Measurements from ENCODE around the gene SRC.

Gene SRC

DNA sequence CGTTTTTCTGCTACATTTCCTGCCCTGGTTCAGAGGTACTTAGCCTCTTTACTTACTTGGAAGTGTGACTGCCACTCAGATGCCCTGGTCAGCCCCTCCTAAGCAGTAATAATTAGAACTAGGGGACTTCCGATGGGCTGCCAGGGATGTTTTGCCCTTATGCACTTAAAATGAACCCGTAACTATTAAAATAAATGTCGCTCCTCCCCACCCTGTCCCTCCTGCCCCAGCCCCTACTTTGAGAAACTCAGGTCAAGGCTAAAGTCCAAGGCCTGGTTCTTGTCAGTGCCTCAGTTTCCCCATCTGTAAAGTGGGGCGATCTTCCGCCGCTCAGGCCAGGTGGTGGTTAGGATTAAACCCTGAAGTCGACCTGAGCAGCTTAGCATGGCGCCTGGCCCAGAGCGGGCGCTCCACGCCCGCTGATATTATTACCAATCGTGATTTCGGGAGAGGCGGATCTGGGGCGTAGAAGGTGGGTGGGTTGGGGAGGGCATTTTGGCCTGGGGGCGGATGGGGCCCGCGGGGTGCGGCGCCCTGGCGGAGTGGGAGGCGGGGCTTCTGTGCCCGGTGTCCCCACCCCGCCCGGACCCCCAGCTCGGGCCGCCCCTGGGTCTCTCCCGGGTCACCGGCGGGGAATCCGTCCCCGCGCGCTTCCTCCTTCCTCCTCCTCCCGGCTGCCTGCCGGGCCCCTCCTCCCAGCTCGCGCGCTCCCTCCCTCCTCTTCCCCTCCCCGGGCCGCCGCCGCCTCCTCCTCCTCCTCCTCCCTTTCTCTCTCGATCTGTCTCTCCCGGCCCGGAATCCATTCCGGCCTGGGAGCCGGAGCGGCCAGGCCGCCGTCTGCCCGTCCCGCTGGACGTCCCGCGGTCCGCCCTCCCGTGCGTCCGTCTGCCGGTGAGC is at the start of gene SRC:
Gene SRC, plus strand, starts transcription at position 802 of the 897 bp plus-strand sequence. CDS start 38,014 bp downstream, outside the sequence.
- DNase-seq, result peak in 1 of 2 experiments; percentile 63

DNA sequence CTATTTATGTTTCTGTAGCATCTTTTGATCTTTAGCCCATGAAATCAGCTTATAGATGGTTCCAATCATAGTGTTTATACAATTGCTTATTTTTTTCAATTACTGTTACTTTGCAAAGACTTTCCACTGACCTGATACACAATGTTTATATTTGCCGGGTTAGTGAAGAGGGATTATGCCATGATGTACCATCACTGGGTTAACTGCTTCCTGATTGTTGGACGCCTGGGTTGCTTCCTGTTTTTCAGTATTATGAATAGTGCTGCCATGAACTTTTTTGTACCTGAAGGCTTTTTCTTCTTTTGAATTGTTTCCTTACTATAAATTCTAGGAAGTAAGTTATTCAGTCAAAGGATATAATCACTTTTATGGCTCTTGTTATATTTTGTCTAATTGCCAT is 49.6 kb upstream of the SRC start:
- DNase-seq, result no peak

DNA sequence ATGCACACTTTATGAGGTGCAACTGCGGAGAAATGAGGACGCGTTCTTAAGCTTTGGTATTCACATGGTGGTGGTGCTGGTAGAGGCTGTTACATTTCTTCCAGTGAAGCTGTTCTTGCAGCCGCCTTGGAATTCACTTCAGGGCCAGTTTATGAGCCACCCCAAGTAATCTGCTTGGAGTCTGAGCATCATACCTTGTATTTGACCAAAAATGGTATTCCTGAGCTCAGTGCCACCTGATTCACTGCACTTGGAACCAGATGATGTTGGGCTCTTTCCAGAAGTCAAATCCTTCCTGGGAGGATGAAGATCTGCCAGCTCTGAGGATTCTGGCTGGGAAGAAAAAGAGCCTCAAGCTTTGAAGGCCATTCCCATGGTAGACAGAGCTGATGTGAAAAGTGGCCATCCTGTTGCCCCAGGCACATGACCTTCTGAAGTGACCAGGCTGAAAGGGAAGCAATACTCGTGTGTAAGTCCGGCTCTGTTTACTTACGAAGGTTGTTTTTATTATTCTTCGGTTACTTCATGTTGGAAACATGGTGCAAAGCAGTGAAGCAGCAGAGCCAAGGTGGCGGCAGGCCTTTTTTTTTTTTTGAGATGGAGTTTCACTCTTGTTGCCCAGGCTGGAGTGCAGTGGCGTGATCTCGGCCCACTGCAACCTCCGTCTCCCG is 48.7 kb upstream of the SRC start:
- peak in 1 of 2 experiments; percentile 32 for DNase-seq

- DNase-seq, result no peak
Observed at GRCh38 chr20:37298190-37298939, 47.6 kb upstream of the SRC start.

- no peak for DNase-seq
Observed at GRCh38 chr20:37299718-37300528, 46.0 kb upstream of the SRC start.

DNA sequence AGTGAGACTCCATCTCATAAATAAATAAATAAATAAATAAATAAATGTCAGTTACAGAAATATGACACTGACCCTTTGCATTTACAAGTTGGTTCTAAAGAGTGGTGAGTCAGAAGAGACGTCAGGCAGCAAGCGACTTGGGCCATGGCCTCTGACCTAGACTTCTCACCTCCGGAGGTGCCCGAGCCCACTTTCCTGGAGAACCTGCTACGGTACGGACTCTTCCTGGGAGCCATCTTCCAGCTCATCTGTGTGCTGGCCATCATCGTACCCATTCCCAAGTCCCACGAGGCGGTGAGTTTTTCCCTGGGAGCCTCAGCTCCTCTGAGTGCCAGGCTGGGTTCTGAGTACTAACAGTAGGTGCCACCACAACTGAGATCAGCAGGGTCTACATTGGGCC is 44.8 kb upstream of the SRC start:
- DNase-seq, result no peak

GRCh38 chr20:37301558-37301957 is 44.4 kb upstream of the SRC start:
- DNase-seq, result no peak

DNA sequence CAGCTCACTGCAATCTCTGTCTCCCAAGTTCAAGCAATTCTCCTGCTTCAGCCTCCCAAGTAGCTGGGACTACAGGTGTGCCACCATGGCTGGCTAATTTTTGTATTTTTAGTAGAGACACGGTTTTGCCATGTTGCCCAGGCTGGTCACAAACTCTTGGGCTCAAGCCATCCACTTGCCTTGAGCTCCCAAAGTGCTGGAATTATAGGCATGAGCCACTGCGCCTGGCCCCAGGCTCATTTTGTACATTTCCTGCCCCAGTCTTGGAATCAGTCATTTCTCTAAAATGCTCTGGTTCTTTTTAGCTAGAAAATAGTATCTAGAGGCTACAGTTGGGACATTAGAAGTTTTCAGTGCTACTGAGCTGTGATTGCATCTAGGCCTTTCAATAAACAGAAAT is 43.0 kb upstream of the SRC start:
- DNase-seq, result no peak

GRCh38 chr20:37303637-37304036 is 42.3 kb upstream of the SRC start:
- DNase-seq, result no peak

DNA sequence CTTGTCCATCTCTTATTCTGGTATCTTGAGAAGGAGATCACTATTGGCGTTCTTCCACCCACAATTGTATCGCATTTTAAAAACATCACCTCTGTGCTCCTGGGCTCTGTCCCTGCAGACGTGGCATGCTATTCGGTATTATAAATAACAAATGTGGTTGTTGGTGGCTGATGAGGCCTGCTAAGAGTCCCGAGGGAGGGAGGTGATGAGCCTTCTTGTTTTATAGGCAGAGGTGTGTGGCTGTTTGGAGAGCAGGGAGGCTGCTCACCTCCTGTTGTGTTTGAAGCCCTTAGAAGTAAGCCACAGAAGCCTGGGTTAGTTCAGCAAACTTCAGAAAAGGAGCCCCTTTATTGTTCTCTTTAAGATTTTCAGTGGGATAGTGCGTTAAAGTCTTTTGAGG is 40.9 kb upstream of the SRC start:
- DNase-seq, result no peak

DNA sequence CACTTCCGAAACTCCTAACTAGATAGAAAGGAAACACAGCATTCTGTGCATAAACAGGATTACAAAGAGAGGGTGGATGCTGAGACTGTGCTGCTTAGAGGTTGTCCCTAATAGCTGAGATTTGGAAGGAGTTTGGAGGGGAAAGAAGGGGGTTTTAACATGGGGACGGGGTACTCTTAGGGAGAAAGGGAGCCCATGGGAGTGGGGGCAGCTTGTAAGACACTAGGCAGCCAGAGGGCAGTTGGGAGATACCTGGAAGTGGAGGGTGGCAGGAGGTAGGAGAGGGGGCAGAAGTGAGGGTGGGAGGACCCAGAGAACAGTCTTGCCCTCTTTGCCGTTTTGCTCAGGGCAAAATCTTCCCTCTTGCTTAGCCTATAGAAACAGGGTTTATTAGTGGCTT is 40.1 kb upstream of the SRC start:
- no peak for DNase-seq

DNA sequence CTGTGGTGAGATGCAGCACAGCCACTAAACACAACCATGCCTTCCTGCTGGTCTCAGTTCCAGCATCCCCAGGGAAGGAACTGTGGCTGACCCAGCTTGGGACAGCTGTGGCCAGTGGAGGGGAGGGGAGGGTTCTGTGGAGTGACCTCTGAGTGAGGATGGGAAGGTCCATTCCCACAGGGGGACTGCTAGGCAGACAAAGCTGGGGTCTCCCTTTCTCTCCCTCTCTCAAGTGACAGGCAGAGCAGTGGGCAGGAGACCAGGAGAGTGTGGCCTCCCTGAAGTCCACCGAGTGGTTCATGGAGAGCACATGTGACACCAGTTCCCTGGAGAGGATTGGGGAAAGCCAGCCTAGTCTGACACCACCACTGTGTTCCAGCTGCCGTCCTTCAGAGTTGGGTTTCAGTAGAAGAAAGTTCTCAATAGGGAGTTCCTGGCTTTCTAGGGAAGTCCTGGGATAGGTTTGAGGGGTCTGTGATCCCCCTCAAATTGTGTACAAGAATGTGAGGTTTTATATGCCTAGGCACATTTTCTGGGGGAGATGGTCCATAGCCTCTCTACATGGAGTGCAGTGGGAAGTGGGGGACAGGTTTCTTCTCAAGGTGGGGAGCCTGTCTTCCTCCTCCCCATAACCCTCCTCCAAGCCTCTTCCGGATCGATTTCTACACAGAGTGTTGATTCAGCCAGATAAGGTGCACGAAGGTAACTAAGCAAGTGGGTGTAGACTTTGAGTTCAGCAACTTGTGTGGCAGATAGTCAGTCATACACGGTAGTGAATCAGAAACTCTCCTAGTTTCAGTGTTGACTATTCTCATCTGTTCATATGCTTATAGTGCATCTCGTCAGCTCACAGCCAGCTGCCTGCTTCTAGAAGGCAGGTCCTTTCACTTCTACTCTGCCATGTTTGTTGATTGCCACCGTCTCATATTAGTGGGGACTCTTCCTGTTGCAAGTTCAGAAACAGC is 37.6 kb upstream of the SRC start:
- DNase-seq, result no peak

- no peak for DNase-seq
Observed at GRCh38 chr20:37309290-37309689, 36.6 kb upstream of the SRC start.

GRCh38 chr20:37309936-37310590 is 35.9 kb upstream of the SRC start:
- no peak for DNase-seq

DNA sequence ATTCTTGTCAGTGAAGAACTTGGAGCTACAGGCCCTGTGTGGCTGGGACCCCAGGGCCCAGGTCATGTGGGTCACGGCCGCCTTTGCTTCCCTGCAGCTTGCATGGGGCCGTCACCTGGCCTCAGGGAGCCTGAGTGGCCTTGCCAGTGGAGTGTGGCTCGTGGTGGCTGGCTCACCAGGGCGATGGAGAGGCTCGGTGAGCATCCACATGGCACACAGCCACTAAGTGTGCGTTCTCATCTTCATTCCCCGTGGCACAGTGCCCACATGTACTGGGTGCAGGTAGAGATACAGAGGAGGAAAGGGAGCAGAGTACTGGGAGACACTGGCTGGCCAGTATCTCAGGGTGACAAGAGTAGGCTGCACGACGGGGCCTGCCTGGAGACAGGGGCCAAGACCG is 35.0 kb upstream of the SRC start:
- DNase-seq, result no peak

GRCh38 chr20:37311710-37312355 is 34.1 kb upstream of the SRC start:
- no peak for DNase-seq

GRCh38 chr20:37313546-37314091 is 32.3 kb upstream of the SRC start:
- no peak for DNase-seq

GRCh38 chr20:37314099-37314498 is 31.8 kb upstream of the SRC start:
- no peak for DNase-seq

- DNase-seq, result no peak
Observed at GRCh38 chr20:37314617-37315016, 31.3 kb upstream of the SRC start.

- DNase-seq, result no peak
Observed at GRCh38 chr20:37315021-37315451, 30.9 kb upstream of the SRC start.
